Loucy (cell line): ENCODE measurements around the gene KCNH1.

ENCODE experiments used
- H2AFZ ChIP-seq: fragments of 200-600 bp; sonication (generic); 2 replicates; pipeline ENCODE4 v1.6.0; 2016; ENCODE audit warnings: antibody characterized with exemption, mild to moderate bottlenecking, low read length, moderate library complexity
- H3F3A ChIP-seq: fragments of 200-600 bp; 2 replicates; pipeline ENCODE4 v1.6.0; 2016; ENCODE audit warnings: antibody characterized with exemption, low read depth, mild to moderate bottlenecking
- H3K27me3 ChIP-seq: fragments of 200-600 bp; sonication (generic); 2 replicates; pipeline ENCODE4 v1.6.1; 2014; ENCODE audit warnings: low read length, mild to moderate bottlenecking; ENCODE audit not compliant: insufficient read depth, poor library complexity, severe bottlenecking
- H3K36me3 ChIP-seq: fragments of 200-600 bp; sonication (generic); 2 replicates; pipeline ENCODE4 v1.6.1; 2016; ENCODE audit warnings: low read length; ENCODE audit not compliant: insufficient read depth
- H3K4me1 ChIP-seq: fragments of 200-600 bp; sonication (generic); 2 replicates; pipeline ENCODE4 v1.5.1; 2014; ENCODE audit warnings: low read length, mild to moderate bottlenecking; ENCODE audit not compliant: insufficient read depth, poor library complexity, severe bottlenecking
- H3K4me2 ChIP-seq: fragments of 200-600 bp; sonication (generic); 2 replicates; pipeline ENCODE4 v1.6.0; 2014; ENCODE audit warnings: antibody characterized with exemption, low read length, low read depth, mild to moderate bottlenecking; ENCODE audit not compliant: poor library complexity, severe bottlenecking
- H3K4me3 ChIP-seq: fragments of 200-600 bp; sonication (generic); 2 replicates; pipeline ENCODE4 v1.5.1; 2014; ENCODE audit warnings: low read length, mild to moderate bottlenecking, mixed read lengths; ENCODE audit not compliant: poor library complexity, severe bottlenecking
- H3K79me2 ChIP-seq: fragments of 200-600 bp; sonication (generic); 2 replicates; pipeline ENCODE4 v1.6.1; 2014; ENCODE audit warnings: low read length; ENCODE audit not compliant: insufficient read depth
- H3K9ac ChIP-seq: fragments of 200-600 bp; sonication (generic); 2 replicates; pipeline ENCODE4 v1.6.0; 2014; ENCODE audit warnings: mild to moderate bottlenecking, low read depth, low read length, moderate library complexity; ENCODE audit not compliant: poor library complexity, severe bottlenecking
- H3K9me2 ChIP-seq: fragments of 200-600 bp; sonication (generic); replicated peaks from 2 replicates; pipeline ENCODE4 v1.6.1; 2016; ENCODE audit warnings: low read depth, low read length, mixed read lengths
- H3K9me3 ChIP-seq: fragments of 200-600 bp; sonication (generic); 2 replicates; pipeline ENCODE4 v1.6.1; 2014; ENCODE audit warnings: mild to moderate bottlenecking, antibody characterized with exemption, low read length, low read depth; ENCODE audit not compliant: insufficient read depth
- H4K20me1 ChIP-seq: fragments of 200-600 bp; sonication (generic); 2 replicates; pipeline ENCODE4 v1.6.0; 2014; ENCODE audit warnings: antibody characterized with exemption, low read length, mild to moderate bottlenecking; ENCODE audit not compliant: insufficient read depth, poor library complexity, severe bottlenecking
- CTCF ChIP-seq: fragments of 200-600 bp; sonication (generic); conservative IDR thresholded peaks from 2 replicates; pipeline ENCODE4 v1.5.1; 2014; ENCODE audit warnings: mild to moderate bottlenecking, antibody characterized with exemption, low read length
- EZH2phosphoT487 ChIP-seq: fragments of 200-600 bp; IDR thresholded peaks from 2 replicates; pipeline ENCODE4 v1.6.1; 2018; ENCODE audit warnings: antibody characterized with exemption, mild to moderate bottlenecking, moderate library complexity, borderline replicate concordance

KCNH1 gene

GRCh38 chr1:210828996-210829596 lies 304.9 kb downstream of the KCNH1 start:
- Histone ChIP-seq H3K79me2 (no peaks in the 10 kb centered on the region), H3K9ac (no peak overlapping the region), H2AFZ (no peak overlapping the region), H3K36me3 (no peaks in the 10 kb centered on the region), H3K27me3 (no peaks in the 10 kb centered on the region), H3K9me2 (no peaks in the 10 kb centered on the region), H3K4me2 (no peak overlapping the region), H3F3A (no peaks in the 10 kb centered on the region), H3K4me3 (no peak overlapping the region), H3K9me3 (no peaks in the 10 kb centered on the region), H4K20me1 (no peaks in the 10 kb centered on the region), H3K4me1 (peaks cover 15% of the 10 kb centered on the region)
- TF ChIP-seq CTCF (no peak), EZH2phosphoT487 (no peak)

- Histone ChIP-seq H4K20me1 (no peaks in the 10 kb centered on the region), H3K27me3 (no peaks in the 10 kb centered on the region), H3F3A (no peaks in the 10 kb centered on the region), H3K79me2 (no peaks in the 10 kb centered on the region), H3K4me3 (no peak overlapping the region), H2AFZ (no peak overlapping the region), H3K36me3 (no peaks in the 10 kb centered on the region), H3K9me2 (no peaks in the 10 kb centered on the region), H3K4me1 (peaks cover 15% of the 10 kb centered on the region), H3K9ac (no peak overlapping the region), H3K4me2 (no peak overlapping the region), H3K9me3 (no peaks in the 10 kb centered on the region)
- TF ChIP-seq EZH2phosphoT487 (no peak), CTCF (no peak)
These were observed 306.5 kb downstream of the KCNH1 start for GRCh38 chr1:210827481-210827880.

GRCh38 chr1:210826686-210827085 lies 307.3 kb downstream of the KCNH1 start:
- no peak overlapping the region for H3K9ac ChIP-seq
- no peaks in the 10 kb centered on the region for H3K36me3 ChIP-seq
- no peaks in the 10 kb centered on the region for H3K79me2 ChIP-seq
- TF ChIP-seq CTCF: no peak
- no peak for TF ChIP-seq EZH2phosphoT487
- H3K9me2 ChIP-seq: no peaks in the 10 kb centered on the region
- H3K9me3 ChIP-seq: no peaks in the 10 kb centered on the region
- H2AFZ ChIP-seq: no peak overlapping the region
- H3K4me3 ChIP-seq: no peak overlapping the region
- H4K20me1 ChIP-seq: no peaks in the 10 kb centered on the region
- H3K4me2 ChIP-seq: no peak overlapping the region
- H3F3A ChIP-seq: no peaks in the 10 kb centered on the region
- H3K27me3 ChIP-seq: no peaks in the 10 kb centered on the region
- peaks cover 15% of the 10 kb centered on the region for H3K4me1 ChIP-seq
